ENCODE measurements around the gene CPEB3. TPM values are rescaled to one million over a fixed set of nuclear protein-coding genes. Genes with fewer than 3 reads are reported as not detected.

CPEB3 gene
- total and polyA plus RNA-seq, 2 experiments from 2014 or later: 5.0 to 8.3 TPM

- DNase-seq (ENCODE audit: low read depth in 1 of 2, low spot score in 1 of 2): peak in 1 of 2 donors; percentile 19
- H3K4me3 ChIP-seq: no peak overlapping the region
- TF ChIP-seq CTCF (IDR thresholded peaks at IDR 0.05; ENCODE audit: low read depth, low read length): no peak
- no peaks in the 10 kb centered on the region for H3K9me3 ChIP-seq (ENCODE audit: low read depth)
- H3K27me3 ChIP-seq: no peaks in the 10 kb centered on the region
- H3K36me3 ChIP-seq: no peaks in the 10 kb centered on the region
- H3K27ac ChIP-seq: no peak overlapping the region
- H3K4me1 ChIP-seq (ENCODE audit: low read depth): no peaks in the 10 kb centered on the region
Observed at GRCh38 chr10:92208736-92209135, 82.1 kb downstream of the CPEB3 start.

- H3K4me3 ChIP-seq: no peak overlapping the region
- H3K27ac ChIP-seq: no peak overlapping the region
- DNase-seq (ENCODE audit: low read depth in 1 of 2, low spot score in 1 of 2): peak in 1 of 2 donors; percentile 26
- no peaks in the 10 kb centered on the region for H3K9me3 ChIP-seq (ENCODE audit: low read depth)
- no peaks in the 10 kb centered on the region for H3K27me3 ChIP-seq
- TF ChIP-seq CTCF (IDR thresholded peaks at IDR 0.05; ENCODE audit: low read depth, low read length): no peak
- no peaks in the 10 kb centered on the region for H3K36me3 ChIP-seq
- H3K4me1 ChIP-seq (ENCODE audit: low read depth): no peaks in the 10 kb centered on the region
Observed at GRCh38 chr10:92208157-92208720, 82.6 kb downstream of the CPEB3 start.

GRCh38 chr10:92207061-92207460 is 83.8 kb downstream of the CPEB3 start:
- H3K9me3 ChIP-seq (ENCODE audit: low read depth): no peaks in the 10 kb centered on the region
- H3K27me3 ChIP-seq: no peaks in the 10 kb centered on the region
- H3K27ac ChIP-seq: no peak overlapping the region
- no peaks in the 10 kb centered on the region for H3K36me3 ChIP-seq
- H3K4me3 ChIP-seq: no peak overlapping the region
- no peaks in the 10 kb centered on the region for H3K4me1 ChIP-seq (ENCODE audit: low read depth)
- DNase-seq (ENCODE audit: low read depth in 1 of 2, low spot score in 1 of 2): no peak
- no peak for TF ChIP-seq CTCF (IDR thresholded peaks at IDR 0.05; ENCODE audit: low read depth, low read length)

DNA sequence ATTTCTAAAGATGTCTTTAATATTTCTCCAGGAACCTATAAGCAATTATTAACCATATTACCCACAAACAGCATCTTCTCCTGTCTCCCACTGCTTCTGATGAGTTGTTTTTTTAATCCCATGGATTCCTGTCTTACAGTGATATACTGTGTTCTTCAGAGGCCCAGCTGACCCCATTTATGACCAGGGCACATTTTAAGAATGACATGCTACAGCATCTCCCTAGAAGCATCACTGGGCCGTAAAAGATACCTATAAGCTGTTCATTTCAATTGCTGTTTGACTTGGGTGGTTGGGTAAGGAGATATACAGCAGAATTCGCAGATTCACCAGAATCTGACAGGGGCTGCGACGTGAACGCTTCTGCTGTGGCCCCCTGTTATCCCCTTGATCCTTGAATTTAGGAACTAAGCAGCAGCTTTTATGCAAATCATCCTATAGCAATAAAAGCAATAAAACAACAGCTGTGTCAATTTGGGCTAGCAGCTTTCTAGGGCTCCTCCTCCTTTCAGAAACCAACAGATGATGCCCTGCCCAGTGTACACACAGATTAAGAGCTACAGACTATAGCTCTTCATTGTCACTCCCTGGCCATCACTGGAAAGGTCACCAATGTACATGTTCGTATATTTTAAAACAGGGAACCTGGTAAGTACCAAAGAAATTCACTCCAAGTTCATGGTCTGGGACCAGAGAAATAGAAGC is 86.8 kb downstream of the CPEB3 start:
- DNase-seq (ENCODE audit: low read depth in 1 of 2, low spot score in 1 of 2): no peak
- H3K27me3 ChIP-seq: no peaks in the 10 kb centered on the region
- H3K4me1 ChIP-seq (ENCODE audit: low read depth): no peaks in the 10 kb centered on the region
- H3K27ac ChIP-seq: peak overlapping the region; percentile 8
- no peaks in the 10 kb centered on the region for H3K36me3 ChIP-seq
- no peaks in the 10 kb centered on the region for H3K9me3 ChIP-seq (ENCODE audit: low read depth)
- no peak for TF ChIP-seq CTCF (IDR thresholded peaks at IDR 0.05; ENCODE audit: low read depth, low read length)
- no peak overlapping the region for H3K4me3 ChIP-seq

- Histone ChIP-seq H3K36me3 (no peaks in the 10 kb centered on the region), H3K4me3 (no peak overlapping the region), H3K4me1 (ENCODE audit: low read depth) (no peaks in the 10 kb centered on the region), H3K9me3 (ENCODE audit: low read depth) (no peaks in the 10 kb centered on the region), H3K27me3 (no peaks in the 10 kb centered on the region), H3K27ac (no peak overlapping the region)
- no peak for DNase-seq (ENCODE audit: low read depth in 1 of 2, low spot score in 1 of 2)
- no peak for TF ChIP-seq CTCF (IDR thresholded peaks at IDR 0.05; ENCODE audit: low read depth, low read length)
Observed at GRCh38 chr10:92202536-92202935, 88.3 kb downstream of the CPEB3 start.
